GM18870 (cell line): ENCODE results near the gene GATA1.

Experiments used
- ATAC-seq: cut with Tn5 transposase; IDR thresholded peaks from one replicate; pipeline ENCODE4 v1.9.1; 2021; ENCODE audit warnings: moderate library complexity; ENCODE audit not compliant: unreplicated experiment

The GATA1 gene

GRCh38 chrX:48839686-48840085, 53.3 kb downstream of the GATA1 start:
- ATAC-seq: no peak
